GM18873 (cell line): ENCODE results near the gene DISP1.

Source experiments
- ATAC-seq: cut with Tn5 transposase; IDR thresholded peaks from one replicate; pipeline ENCODE4 v1.9.1; 2021; ENCODE audit warnings: mild to moderate bottlenecking, moderate library complexity, moderate number of reproducible peaks; ENCODE audit not compliant: unreplicated experiment, low FRiP score

Gene DISP1, protein sequence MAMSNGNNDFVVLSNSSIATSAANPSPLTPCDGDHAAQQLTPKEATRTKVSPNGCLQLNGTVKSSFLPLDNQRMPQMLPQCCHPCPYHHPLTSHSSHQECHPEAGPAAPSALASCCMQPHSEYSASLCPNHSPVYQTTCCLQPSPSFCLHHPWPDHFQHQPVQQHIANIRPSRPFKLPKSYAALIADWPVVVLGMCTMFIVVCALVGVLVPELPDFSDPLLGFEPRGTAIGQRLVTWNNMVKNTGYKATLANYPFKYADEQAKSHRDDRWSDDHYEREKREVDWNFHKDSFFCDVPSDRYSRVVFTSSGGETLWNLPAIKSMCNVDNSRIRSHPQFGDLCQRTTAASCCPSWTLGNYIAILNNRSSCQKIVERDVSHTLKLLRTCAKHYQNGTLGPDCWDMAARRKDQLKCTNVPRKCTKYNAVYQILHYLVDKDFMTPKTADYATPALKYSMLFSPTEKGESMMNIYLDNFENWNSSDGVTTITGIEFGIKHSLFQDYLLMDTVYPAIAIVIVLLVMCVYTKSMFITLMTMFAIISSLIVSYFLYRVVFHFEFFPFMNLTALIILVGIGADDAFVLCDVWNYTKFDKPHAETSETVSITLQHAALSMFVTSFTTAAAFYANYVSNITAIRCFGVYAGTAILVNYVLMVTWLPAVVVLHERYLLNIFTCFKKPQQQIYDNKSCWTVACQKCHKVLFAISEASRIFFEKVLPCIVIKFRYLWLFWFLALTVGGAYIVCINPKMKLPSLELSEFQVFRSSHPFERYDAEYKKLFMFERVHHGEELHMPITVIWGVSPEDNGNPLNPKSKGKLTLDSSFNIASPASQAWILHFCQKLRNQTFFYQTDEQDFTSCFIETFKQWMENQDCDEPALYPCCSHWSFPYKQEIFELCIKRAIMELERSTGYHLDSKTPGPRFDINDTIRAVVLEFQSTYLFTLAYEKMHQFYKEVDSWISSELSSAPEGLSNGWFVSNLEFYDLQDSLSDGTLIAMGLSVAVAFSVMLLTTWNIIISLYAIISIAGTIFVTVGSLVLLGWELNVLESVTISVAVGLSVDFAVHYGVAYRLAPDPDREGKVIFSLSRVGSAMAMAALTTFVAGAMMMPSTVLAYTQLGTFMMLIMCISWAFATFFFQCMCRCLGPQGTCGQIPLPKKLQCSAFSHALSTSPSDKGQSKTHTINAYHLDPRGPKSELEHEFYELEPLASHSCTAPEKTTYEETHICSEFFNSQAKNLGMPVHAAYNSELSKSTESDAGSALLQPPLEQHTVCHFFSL (N-terminal part only)

GRCh38 chr1:222814536-222815439 lies at the start of gene DISP1:
Gene DISP1, plus strand, starts transcription at chr1:222815039. Its CDS starts 127,785 bp downstream, at chr1:222942824.
- ATAC-seq = peak; percentile 73

GRCh38 chr1:222767152-222767571 lies 47.7 kb upstream of the DISP1 start:
- no peak for ATAC-seq

GRCh38 chr1:222768592-222768991 lies 46.2 kb upstream of the DISP1 start:
- no peak for ATAC-seq

- no peak for ATAC-seq
Observed at GRCh38 chr1:222769181-222769580, 45.7 kb upstream of the DISP1 start.

DNA sequence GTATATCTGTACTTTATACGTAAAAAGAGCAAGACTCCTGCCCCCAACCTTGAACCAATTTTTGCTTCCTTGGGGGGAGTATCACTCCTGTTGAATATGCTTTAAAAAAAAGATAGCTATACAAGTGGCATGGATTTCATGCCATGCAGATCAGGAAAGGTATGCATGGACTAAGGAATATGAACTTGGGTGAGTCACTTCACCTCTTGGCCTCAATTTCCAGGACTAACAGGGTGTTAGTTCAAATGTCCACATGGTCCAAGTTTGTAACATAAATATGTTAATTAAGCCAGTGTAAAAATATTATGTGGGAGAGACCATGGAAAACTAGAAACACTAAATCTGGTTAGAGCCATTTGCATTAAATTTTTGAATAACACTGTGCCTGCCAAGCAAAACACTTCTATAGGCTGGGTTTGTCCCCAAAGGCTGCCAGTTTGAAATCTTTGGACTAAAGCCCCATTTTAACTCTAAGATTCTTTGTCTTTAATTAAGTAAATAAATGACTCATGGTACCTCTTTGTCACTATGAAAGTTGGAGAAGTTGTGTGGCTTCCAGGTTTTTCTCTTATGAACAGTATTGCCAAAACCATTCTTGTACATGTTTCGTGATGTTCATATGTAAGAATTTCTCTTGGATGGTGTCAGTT lies 44.7 kb upstream of the DISP1 start:
- no peak for ATAC-seq

GRCh38 chr1:222772996-222773379 lies 41.9 kb upstream of the DISP1 start:
- peak; percentile 84 for ATAC-seq

DNA sequence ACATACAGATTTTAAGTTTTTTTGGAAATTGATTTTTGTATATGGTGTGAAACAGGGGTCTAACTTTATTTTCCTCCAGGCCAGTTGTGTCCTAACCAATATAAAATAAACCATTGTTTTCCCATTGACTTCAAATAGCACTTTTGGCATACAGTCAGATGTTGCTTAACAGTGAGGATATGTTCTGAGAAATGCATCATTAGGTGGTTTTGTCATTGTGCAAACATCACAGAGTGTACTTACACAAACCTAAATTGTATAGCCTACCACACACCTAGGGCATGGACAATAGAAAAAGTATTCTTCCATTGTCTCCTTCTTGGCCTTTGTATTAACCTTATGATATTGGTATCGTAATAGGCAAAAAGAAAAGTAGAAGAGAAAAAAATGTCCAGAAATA lies 37.4 kb upstream of the DISP1 start:
- no peak for ATAC-seq

DNA sequence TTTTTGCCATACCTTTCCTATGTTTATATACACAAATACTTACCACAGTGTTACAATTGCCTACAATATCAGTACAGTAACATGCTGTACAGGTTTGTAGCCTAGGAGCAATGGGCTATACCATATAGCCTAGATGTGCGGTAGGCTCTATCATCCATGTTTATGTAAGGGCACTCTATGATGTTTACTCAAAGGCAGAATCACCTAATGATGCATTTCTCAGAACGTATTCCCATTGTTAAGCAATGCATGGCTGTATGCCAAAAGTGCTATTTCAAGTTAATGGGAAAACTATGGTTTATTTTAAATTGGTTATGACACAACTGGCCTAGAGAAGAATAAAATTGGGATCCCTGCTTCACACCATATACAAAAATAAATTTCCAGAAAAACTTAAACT lies 36.9 kb upstream of the DISP1 start:
- ATAC-seq = no peak

- no peak for ATAC-seq
Observed at GRCh38 chr1:222781251-222781650, 33.6 kb upstream of the DISP1 start.

GRCh38 chr1:222783051-222783450 lies 31.8 kb upstream of the DISP1 start:
- ATAC-seq = no peak

GRCh38 chr1:222784371-222784770 lies 30.5 kb upstream of the DISP1 start:
- no peak for ATAC-seq

- no peak for ATAC-seq
Observed at GRCh38 chr1:222784916-222785315, 29.9 kb upstream of the DISP1 start.

DNA sequence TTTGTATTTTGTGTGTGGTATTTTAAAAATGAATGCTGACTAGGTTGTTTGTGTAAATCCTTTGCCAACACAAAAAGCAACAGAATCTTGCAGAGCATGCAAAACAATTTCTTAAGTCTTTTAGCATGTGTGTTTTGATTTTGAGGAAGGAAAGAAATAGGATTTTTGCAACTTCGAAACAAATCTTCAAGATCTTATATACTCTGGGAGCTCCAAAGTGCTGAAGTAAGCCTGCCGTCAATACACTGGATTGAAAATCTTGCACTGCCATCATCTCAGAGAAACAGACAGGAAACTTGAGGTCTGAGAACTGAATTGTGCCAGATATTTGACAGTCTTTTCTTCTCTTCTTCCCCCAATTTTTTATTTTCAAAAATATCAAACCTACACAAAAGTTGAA lies 29.3 kb upstream of the DISP1 start:
- no peak for ATAC-seq

DNA sequence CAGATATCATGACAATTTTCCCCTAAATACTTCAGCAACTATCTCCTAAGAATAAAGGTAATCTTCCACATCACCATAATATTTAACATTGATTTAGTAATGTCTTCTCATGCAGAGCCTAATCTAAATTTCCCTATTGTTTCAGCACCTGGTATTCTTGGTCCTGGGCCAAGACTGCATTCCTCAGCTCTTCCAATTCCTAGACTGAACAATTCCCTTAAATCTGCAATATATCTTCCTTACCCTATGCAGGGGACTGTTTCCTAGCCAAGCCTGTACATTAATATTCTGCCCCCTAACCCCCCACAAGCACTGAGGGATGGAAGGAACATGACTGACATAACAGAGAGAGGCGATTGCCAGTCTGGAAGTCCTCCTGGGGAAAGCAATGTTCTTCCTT lies 28.7 kb upstream of the DISP1 start:
- ATAC-seq = no peak

DNA sequence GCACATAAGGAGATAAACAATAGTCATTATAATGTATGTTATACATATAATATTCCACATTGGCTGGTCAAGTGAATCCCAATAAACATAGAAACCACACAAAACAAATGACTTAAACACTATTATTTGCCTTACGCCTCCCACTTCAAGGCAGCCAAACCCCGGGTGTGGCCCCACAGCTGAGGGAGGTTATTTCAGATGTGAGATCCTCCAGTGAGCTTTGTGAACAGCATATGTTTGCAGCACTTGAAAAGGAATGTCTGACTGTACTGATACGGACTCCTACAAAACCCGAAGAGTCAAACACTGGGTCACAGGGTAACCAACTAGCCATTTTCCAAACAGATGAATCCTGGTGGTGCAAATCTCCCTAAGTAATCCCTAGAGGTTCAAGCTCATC lies 27.1 kb upstream of the DISP1 start:
- ATAC-seq = no peak

DNA sequence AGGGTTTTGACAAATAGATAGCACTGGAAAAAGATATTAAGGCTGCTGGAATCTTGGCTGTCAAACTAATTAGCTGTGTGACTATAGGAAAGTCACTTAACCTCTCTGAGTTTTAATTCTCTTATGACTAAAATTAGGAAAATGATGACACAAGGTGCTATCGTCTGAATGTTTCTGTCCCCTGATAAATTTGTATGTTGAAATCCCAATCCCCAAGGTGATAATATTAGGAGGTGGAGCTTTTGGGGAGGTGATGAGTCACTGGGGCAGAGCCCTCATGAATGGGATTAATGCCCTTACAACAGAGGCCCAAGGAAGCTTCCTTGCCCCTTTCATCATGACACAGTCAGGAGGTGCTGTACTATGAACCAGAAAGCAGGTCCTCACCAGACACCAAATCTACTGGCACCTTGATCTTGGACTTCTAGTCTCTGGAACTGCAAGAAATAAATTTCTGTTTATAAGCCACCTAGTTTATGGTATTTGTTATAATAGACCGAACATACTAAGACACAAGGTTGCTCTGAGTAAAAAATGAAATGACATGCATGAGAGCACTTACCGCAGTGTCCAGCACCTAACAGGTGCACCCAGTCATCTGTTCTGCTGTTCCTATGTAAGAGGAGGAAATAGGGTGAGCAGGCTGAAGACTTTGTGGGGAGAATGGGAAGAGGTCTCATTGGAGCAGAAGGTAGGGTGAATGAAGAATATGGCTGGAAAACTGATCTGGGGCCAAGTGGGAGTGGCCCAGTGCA lies 26.3 kb upstream of the DISP1 start:
- ATAC-seq = peak; percentile 51

GRCh38 chr1:222790115-222790514 lies 24.7 kb upstream of the DISP1 start:
- ATAC-seq = no peak

DNA sequence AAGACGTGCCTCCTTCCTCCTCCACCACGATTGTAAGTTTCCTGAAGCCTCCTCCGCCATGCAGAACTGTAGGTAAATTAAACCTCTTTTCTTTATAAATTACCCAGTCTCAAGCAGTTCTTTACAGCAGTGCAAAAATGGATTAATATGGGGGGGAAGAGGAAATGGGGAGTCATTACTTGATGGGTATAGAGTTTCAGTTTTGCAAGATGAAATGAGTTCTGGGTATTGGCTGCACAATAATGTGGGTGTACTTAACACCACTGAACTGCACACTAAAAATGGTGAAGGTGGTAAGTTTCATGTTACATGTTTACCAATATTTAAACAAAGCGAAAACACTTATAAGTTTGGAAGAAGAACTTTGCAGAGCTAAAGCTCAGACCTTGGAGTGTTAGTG lies 24.3 kb upstream of the DISP1 start:
- no peak for ATAC-seq
